ENCODE results near the gene FAM78B.

Gene FAM78B

DNA sequence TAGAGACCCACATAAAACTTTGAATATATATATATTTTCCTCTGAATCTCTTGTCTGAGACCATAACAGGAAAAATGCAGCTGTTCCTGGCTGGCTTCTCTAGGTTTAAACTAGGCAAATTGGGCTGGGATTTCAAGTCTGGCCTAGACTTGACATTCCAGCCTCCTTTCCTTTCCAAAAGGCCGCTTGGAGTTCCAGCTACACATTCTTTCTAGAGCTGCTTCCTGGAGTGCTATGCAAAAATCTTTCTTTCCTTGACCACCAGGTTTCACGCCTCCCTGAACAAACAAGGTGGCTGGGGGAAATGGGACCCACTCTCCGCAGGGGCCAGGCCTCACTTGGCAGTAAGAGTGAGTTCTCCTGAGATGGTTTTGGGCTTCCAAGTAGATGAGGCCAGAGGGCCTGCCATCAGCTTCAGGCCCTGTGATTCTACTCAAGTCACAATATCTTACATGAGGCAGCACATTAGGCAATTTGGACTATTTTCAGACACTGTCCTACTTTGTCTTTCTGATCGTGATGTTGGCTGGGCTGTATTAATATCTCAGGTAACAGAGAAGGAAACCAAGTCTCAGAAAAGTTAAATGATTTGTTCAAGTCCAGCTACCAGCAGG lies 102.4 kb downstream of the FAM78B start:
- DNase-seq (ENCODE audit: low spot score), result no peak

- DNase-seq (ENCODE audit: low spot score), result no peak
Observed at GRCh38 chr1:166063701-166064100, 103.1 kb downstream of the FAM78B start.

GRCh38 chr1:166062421-166063070 lies 104.3 kb downstream of the FAM78B start:
- DNase-seq (ENCODE audit: low spot score), result no peak

- DNase-seq (ENCODE audit: low spot score), result no peak
Observed at GRCh38 chr1:166057650-166058049, 109.2 kb downstream of the FAM78B start.

GRCh38 chr1:166053395-166053794 lies 113.4 kb downstream of the FAM78B start:
- no peak for DNase-seq (ENCODE audit: low spot score)

- no peak for DNase-seq (ENCODE audit: low spot score)
Observed at GRCh38 chr1:166040202-166040997, 126.4 kb downstream of the FAM78B start.

GRCh38 chr1:166039436-166040201 lies 127.2 kb downstream of the FAM78B start:
- no peak for DNase-seq (ENCODE audit: low spot score)

DNA sequence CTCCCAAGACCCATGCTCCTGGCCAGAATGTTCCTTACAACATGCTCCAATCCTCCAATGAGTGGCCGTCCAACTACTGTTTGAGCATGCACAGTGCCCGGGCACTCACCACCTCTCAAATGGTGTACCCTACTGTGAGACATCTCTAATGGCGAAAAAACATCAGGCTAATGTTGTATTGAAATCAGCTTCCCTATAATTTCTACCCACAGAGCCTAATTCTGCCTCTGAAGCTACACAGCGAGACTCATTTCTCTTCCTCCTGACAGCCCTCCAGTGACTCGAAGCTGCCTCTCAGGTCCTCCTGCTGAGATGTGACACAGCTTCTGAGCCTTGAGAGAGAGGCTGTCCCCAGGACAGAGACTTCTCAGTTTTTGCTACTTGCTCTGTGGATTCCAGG lies 130.7 kb downstream of the FAM78B start:
- no peak for DNase-seq (ENCODE audit: low spot score)

GRCh38 chr1:166032572-166033371 lies 134.0 kb downstream of the FAM78B start:
- DNase-seq (ENCODE audit: low spot score), result no peak

DNA sequence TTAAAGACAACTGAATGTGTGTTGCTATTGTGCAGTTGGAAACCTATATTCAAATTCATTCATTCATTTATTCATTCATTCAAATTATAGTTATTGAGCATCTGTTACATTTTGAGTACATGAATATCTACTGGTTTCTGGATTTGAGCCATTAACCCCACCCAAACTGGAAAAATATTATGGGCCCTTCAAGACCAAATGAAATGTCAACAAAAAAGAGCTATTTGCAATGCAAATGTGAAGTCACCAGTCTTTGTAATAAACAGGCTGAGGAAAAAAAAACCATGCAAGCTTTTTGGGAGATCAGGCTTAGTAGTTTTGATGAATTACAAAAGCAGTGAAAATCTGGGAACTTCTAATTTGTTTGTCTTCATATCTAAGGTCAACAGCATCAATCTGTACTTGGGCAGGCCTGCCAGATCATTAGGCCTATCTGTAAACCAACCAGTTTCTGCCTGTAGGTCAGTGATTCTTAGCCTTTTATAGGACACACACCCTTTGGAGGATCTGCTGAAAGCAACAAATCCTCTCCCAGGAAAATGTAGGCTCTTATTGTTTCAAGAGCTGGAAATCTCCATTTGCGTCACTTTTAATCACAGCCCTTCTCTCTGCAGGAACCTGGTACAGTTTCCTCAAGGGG lies 134.7 kb downstream of the FAM78B start:
- DNase-seq (ENCODE audit: low spot score), result no peak

DNA sequence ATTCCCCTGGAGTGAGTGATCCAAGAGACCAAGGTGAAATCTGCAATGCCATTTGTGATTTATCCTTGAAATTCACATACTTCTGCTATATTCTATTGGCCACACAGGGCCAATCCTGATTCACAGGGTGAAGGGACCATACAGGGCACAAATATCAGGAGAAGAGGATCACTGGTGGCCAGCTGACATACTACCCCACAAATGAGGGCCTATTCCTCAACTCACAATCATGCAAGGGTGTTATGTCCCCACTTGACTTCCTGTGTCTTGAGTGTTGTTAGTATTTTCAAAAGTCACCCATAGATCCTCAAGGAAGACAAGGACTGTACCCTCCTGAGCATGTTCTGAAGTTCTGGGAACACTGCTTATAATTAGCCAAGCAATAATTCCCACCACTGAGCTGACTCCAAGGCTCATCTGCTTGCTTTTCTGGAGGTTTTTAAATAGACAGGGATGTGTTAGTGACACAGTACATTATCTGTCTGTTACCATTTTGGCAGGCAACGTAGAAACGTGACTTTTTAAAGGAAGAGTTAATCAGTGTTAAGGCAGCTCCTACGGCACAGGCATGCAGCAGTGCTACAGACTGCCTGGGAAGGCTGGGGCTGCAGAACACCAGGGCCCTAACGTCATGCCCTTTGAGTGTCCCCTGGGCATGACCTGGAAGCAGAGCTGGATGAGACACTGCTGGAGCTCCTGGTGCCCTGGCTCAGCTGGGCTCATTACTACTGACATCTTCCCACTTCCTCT lies 137.4 kb downstream of the FAM78B start:
- no peak for DNase-seq (ENCODE audit: low spot score)

GRCh38 chr1:166026555-166026954 lies 140.2 kb downstream of the FAM78B start:
- DNase-seq (ENCODE audit: low spot score), result no peak

DNA sequence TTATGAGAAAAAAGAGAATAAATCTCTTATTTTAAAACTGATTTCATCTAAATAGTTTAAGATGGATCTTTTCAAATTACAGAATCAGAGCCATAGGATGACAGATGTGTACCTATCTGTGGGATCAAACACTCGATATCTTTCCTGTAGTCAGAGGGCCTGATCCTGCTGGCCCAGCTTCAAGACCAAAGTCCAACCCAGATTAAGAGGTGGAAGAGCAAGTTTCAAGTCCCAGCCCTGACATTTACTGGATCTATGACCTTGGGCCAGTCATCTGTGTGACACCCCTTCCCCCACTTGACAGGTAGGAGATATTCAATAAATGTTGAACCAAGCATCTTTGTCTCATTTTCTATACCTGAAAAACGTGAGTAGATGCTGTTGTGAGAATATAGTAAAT lies 140.7 kb downstream of the FAM78B start:
- no peak for DNase-seq (ENCODE audit: low spot score)

- no peak for DNase-seq (ENCODE audit: low spot score)
Observed at GRCh38 chr1:166020210-166020609, 146.6 kb downstream of the FAM78B start.
